HG03378 (cell line): Measurements from ENCODE around the gene FAHD1.

Experiments used
- ATAC-seq: cut with Tn5 transposase; IDR thresholded peaks from one replicate; pipeline ENCODE4 v1.9.1; 2021; ENCODE audit warnings: mild to moderate bottlenecking, moderate library complexity; ENCODE audit not compliant: unreplicated experiment

The FAHD1 gene

DNA sequence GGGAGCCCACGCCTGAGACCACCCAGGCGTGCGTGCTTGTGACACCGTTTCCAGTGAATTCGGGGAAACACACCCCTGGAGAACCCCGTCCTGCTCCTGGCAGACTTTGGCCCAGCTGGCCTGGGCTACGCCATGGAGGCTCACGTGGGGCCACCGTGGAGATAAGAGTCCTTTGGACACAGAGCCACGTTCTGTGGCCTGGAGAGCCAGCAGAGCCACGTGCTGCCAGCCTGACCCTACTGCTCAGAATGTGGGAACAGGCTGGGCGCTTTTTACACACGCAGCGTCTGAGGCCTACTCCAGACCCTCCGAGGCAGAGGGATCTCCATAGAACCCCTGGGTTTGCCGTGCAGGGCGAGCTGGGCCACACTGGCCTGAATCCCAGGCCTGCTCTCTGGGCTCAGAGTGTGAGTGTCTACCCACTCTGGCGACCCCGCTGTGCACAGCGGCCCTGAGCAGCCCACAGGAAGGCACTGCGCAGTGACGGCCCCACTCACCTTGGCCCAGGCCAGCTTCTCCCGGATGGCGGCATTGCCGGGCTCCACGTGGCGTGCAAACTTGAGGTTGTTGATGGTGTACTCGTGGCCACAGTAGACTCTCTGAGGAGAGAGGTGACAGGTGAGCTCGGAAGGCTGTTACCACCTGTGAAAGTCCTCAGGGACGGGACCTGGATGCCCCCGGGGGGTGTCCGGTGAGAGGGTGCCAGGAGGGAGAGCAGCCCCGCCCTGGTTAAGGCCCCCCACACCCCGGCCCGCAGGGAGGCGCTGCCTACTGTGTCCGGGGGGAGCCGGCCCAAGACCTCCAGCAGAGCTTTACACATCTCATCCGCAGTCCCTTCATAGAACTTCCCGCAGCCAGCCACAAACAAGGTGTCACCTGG lies 10.4 kb upstream of the FAHD1 start:
- ATAC-seq: no peak

DNA sequence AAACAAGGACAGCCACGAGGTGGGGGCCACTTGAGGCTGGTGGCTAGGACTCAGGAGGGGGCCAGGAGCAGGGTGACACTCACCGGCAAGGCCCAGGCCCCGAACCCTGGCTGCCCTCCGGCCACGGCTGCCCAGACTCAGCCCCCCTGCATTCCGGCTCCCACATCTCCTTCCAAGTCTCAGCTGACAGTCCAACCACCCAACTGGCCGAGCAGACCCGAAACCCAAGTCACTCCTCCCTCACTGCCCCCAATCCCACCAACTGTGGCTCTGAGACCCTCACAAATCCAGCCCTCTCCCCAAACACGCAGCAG lies 9.8 kb upstream of the FAHD1 start:
- no peak for ATAC-seq

DNA sequence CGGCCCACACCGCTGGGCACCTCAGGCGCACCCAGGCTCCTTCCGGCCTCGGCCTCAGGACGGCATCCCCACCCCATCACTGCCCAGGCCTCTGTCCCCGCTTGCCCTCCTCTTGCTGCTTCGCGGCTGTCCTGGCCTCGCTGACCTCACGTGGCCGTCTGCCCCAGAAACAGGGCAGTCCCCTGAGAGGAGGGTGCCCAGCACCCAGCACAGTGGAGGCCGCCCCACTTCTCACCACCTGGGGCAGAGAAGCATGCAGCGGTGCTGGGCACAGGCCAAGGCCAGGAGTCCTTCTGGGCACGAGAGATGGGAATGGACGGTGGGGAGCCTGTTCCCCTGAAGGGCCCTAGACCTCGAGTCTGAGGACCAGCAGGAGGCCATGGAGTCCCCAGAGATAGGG lies 9.3 kb upstream of the FAHD1 start:
- ATAC-seq: no peak

DNA sequence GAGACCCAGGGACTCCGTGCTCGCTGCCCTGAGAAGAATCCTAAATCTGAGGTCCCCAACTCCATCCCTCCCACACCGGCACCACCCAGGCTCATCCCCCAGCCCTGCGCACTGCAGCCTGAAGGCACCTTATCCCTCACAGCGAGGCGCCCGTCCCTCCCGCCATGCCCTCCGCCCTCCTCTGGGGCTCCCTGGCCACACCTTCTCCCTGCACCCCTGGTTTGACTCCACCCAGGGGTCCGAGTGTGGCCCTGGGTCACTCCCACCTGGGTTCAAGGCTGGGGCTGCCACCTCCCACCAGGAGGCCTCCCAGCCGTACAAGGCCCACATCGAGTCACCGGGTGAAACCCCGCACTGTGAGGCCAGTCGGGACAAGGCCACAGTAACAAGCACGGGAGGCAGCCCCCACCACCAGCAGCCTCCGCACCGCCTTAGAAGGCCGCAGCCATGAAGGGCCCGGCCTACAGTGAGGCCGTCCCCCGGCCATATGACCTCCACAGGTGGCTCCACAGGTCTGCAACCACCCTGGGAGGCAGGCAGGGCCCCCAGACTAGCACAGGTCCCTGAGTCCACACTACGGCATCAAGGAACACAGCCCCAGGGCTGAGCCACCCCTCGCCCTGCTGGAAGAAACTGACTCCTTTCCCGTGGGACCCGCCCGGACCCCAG lies 8.7 kb upstream of the FAHD1 start:
- ATAC-seq: no peak

DNA sequence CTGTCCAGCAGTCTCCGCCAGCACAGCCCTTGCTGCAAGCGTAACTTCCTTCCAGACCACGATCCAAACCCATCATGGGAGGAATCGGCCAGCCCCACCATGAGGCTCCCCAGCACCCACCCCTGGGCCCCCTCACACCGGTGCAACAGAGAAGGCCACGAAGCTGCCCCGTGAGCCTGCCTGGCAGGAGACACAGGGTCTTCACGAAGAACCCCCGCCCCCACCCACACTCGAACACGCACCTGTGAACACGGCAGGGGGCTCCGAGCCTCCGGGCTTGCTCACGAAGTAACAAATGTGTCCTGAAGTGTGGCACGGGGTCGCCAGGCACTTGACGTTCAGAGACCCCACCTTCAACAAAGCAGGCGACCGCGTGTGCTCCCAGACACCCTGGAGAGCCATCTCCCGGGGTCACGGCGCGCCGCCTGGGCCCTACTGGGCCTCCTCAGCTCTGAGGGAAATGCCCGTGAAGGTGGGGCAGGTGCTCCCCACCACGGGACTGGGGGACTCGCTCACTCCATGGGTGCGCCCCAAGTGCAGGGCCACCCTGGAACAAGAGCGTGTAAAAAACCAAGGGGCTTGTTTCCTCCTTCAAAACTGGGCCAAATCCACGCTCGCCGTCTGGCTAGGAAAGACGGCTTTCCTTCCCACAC lies 8.0 kb upstream of the FAHD1 start:
- no peak for ATAC-seq

DNA sequence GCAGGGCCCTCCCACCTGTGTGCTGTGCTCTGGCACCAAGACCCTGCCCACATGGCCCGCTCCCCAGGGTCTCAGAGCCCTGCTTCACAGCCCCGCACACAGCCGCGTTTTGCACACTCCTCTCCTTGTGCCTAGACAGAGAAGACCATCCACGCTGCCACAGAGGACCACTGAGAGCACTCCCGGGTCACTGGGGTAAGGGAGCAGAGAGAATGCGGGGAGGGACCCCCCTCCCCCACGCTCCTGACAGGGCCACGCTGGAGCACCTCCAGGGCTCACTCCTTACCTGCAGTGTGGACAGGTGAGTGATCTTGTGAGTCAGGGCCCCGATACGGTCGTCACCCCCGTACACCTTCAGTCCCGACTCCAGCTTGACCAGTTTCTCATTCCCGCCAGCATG lies 7.4 kb upstream of the FAHD1 start:
- ATAC-seq: no peak

- ATAC-seq: no peak
These were observed 6.7 kb upstream of the FAHD1 start for GRCh38 chr16:1820096-1820945.

DNA sequence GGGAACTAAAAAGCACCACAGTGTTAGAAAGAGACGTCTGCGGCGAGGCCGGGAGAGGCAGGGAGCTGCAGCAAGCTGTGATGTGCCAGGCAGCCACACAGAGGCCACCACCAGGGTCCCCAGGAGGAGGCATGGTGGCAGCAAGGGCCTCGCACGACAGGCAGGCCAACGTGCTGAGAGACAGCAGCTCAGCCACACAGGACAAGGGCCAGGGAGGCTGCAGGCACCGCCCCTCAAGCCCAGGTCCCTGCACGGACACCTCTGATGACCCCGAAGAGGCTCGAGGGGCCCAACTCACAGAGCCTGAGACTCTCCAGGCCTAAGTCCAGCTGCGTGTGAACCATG lies 6.1 kb upstream of the FAHD1 start:
- no peak for ATAC-seq

DNA sequence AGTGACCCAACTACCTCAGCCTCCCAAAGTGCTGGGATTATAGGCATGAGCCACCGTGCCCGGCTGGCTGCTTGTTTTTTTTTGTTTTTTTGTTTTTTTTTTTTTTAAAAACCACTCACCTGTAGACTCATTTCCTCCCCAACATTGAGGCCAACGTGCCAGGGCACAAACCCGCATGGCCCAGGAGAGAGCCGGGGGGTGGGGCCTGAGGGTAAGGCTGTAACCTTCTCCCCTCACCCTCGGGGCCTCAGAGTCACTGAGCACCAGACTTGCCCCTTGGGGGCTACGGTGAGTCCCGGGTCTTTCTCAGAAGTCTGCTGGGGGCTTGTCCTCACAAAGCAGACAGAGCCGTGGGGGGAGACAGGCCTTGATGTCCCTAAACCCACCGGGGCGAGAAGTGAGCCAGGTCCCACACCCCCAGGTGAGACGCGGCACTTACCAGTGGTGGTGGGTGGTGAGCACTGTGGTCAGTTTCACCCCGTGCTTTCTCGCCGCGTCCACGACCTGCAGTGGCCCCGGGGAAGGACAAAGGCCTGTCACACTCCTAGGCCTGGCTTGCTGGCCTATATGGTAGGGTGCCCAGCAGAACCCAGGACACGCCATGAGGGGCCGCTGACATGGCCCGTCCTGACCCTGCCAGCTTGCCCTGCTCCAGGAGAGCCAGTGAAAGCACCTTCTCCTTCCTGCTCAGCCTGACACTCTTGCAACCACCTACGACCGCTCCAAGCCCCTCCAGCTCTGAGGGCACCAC lies 5.0 kb upstream of the FAHD1 start:
- no peak for ATAC-seq

DNA sequence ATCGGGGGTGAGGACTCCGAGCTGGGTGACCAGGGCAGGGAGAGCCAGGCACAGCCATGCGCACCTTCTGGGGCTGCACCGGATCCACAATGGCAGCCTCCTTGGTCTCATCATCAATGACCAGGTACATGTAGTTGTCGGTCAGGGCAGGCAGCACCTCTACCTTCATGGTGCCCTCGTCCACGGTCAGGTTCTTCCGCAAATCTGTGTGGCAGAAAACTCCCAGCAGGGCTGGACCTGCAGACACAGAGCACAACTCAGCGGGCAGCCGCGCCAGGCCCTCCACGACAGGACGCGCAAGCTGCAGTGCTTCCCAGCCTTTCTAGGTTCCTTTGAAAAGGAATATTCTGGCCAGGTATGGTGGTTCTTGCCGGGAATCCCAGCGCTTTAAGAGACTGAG lies 4.2 kb upstream of the FAHD1 start:
- no peak for ATAC-seq

DNA sequence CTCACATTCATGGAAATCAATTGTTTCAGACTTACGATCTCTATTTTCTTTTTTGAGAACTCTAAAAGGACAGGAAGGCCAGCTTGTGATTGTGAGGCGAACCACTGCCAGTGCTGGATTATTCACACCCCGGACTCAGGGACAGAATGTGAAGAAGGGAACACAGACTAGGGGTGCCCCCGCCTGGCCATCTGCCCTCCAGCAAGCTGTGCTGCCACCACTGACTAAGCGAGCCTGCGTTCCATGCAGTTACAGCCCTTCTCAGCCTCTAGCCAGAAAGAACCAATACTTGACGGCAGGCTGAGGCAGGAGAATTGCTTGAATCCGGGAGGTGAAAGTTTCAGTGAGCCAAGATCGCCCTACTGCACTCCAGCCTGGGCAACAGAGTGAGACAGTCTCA lies 3.2 kb upstream of the FAHD1 start:
- ATAC-seq: no peak

- ATAC-seq: no peak
These were observed 1.6 kb upstream of the FAHD1 start for GRCh38 chr16:1825381-1825863.

GRCh38 chr16:1825864-1826690 lies 929 bp upstream of the FAHD1 start:
- ATAC-seq: peak; percentile 26

GRCh38 chr16:1828645-1829410 lies 1.8 kb downstream of the FAHD1 start:
- ATAC-seq: no peak

DNA sequence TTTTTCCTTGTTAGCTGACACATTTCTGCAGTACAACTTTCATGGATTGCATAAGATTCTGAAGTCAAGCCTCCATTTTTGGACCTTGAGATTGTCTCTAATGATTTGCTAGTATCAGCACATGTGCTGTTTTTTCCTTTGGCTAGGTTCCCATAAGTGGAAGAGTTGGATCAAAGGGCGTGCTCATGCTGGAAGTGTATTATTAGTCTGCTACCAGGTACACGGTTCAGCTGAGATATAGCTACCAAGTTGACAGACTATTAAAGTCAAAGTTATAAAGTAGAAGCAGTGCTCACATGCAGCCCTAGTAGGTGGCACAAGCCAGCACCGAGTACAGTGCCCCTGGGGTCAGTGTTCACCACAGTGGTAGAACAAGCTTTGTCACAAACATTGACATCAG lies 3.2 kb downstream of the FAHD1 start:
- ATAC-seq: no peak

- no peak for ATAC-seq
These were observed 4.4 kb downstream of the FAHD1 start for GRCh38 chr16:1831186-1832075.

- ATAC-seq: no peak
These were observed 5.9 kb downstream of the FAHD1 start for GRCh38 chr16:1832838-1833454.
